ACC112 (cell line): ENCODE results near the gene BNIP5.

ENCODE experiments used
- H2AFZ ChIP-seq: fragments of 200-600 bp; sonication (generic); one replicate; pipeline ENCODE4 v1.6.0; 2017; ENCODE audit warnings: antibody characterized with exemption, low read length; ENCODE audit not compliant: unreplicated experiment
- H3K27ac ChIP-seq: fragments of 200-600 bp; sonication (generic); 2 replicates; pipeline ENCODE4 v1.5.1; 2014; ENCODE audit warnings: low read depth, mild to moderate bottlenecking, antibody characterized with exemption, low read length, moderate library complexity
- H3K27me3 ChIP-seq: fragments of 200-600 bp; sonication (generic); 2 replicates; pipeline ENCODE4 v1.6.1; 2014; ENCODE audit warnings: mild to moderate bottlenecking, antibody characterized with exemption, low read length, moderate library complexity, mixed read lengths; ENCODE audit not compliant: insufficient read depth
- H3K36me3 ChIP-seq: fragments of 200-600 bp; sonication (generic); 2 replicates; pipeline ENCODE4 v1.6.1; 2016; ENCODE audit warnings: mild to moderate bottlenecking, antibody characterized with exemption, low read length, moderate library complexity, mixed read lengths; ENCODE audit not compliant: insufficient read depth
- H3K4me1 ChIP-seq: fragments of 200-600 bp; sonication (generic); one replicate; pipeline ENCODE4 v1.6.1; 2016; ENCODE audit warnings: low read length, mixed read lengths; ENCODE audit not compliant: insufficient read depth, unreplicated experiment, control insufficient read depth
- H3K4me3 ChIP-seq: fragments of 200-600 bp; sonication (generic); 2 replicates; pipeline ENCODE4 v1.5.1; 2014; ENCODE audit warnings: mild to moderate bottlenecking, low read depth, low read length
- H3K79me2 ChIP-seq: fragments of 200-600 bp; sonication (generic); one replicate; pipeline ENCODE4 v1.6.0; 2016; ENCODE audit warnings: low read length; ENCODE audit not compliant: control insufficient read depth, unreplicated experiment, insufficient read depth

BNIP5 gene

GRCh38 chr6:36309203-36309602 is 27.5 kb downstream of the BNIP5 start:
- no peaks in the 10 kb centered on the region for H3K79me2 ChIP-seq
- H3K27ac ChIP-seq = no peak overlapping the region
- peaks cover 14% of the 10 kb centered on the region; the same call in 1 of the 2 replicates for H3K27me3 ChIP-seq
- H3K4me3 ChIP-seq = no peak overlapping the region
- no peaks in the 10 kb centered on the region for H3K36me3 ChIP-seq
- no peak overlapping the region for H2AFZ ChIP-seq
- no peaks in the 10 kb centered on the region for H3K4me1 ChIP-seq

GRCh38 chr6:36308514-36308913 is 28.2 kb downstream of the BNIP5 start:
- H3K27me3 ChIP-seq = peaks cover 14% of the 10 kb centered on the region; the same call in 1 of the 2 replicates
- no peak overlapping the region for H2AFZ ChIP-seq

GRCh38 chr6:36306375-36306774 is 30.3 kb downstream of the BNIP5 start:
- no peak overlapping the region for H3K4me3 ChIP-seq
- no peaks in the 10 kb centered on the region for H3K79me2 ChIP-seq
- H3K36me3 ChIP-seq = no peaks in the 10 kb centered on the region
- H3K27me3 ChIP-seq = peaks cover 13% of the 10 kb centered on the region; the same call in 1 of the 2 replicates
- no peak overlapping the region for H3K27ac ChIP-seq
- H3K4me1 ChIP-seq = peaks cover 8% of the 10 kb centered on the region
- no peak overlapping the region for H2AFZ ChIP-seq

More at GRCh38 chr6:36308514-36308913, 28.2 kb downstream of the BNIP5 start:
- H3K4me1 ChIP-seq = no peaks in the 10 kb centered on the region
- no peaks in the 10 kb centered on the region for H3K36me3 ChIP-seq
- no peak overlapping the region for H3K27ac ChIP-seq
- no peak overlapping the region for H3K4me3 ChIP-seq
- no peaks in the 10 kb centered on the region for H3K79me2 ChIP-seq

GRCh38 chr6:36305885-36306284 is 30.8 kb downstream of the BNIP5 start:
- no peaks in the 10 kb centered on the region for H3K36me3 ChIP-seq
- H3K4me1 ChIP-seq = peaks cover 10% of the 10 kb centered on the region
- H3K4me3 ChIP-seq = no peak overlapping the region
- peaks cover 8% of the 10 kb centered on the region; the same call in 1 of the 2 replicates for H3K27me3 ChIP-seq
- no peak overlapping the region for H2AFZ ChIP-seq
- H3K79me2 ChIP-seq = no peaks in the 10 kb centered on the region
- no peak overlapping the region for H3K27ac ChIP-seq

GRCh38 chr6:36302227-36302976 is 34.3 kb downstream of the BNIP5 start:
- H3K27me3 ChIP-seq = no peaks in the 10 kb centered on the region
- no peak overlapping the region for H2AFZ ChIP-seq
- H3K27ac ChIP-seq = no peak overlapping the region
- H3K4me1 ChIP-seq = peaks cover 10% of the 10 kb centered on the region
- H3K36me3 ChIP-seq = no peaks in the 10 kb centered on the region
- H3K4me3 ChIP-seq = no peak overlapping the region
- no peaks in the 10 kb centered on the region for H3K79me2 ChIP-seq

- no peaks in the 10 kb centered on the region for H3K79me2 ChIP-seq
- peaks cover 10% of the 10 kb centered on the region for H3K4me1 ChIP-seq
- H3K4me3 ChIP-seq = no peak overlapping the region
- no peaks in the 10 kb centered on the region for H3K27me3 ChIP-seq
- H3K36me3 ChIP-seq = no peaks in the 10 kb centered on the region
- no peak overlapping the region for H3K27ac ChIP-seq
- no peak overlapping the region for H2AFZ ChIP-seq
Observed at GRCh38 chr6:36301781-36302180, 34.9 kb downstream of the BNIP5 start.

GRCh38 chr6:36301085-36301658 is 35.5 kb downstream of the BNIP5 start:
- H3K27me3 ChIP-seq = no peaks in the 10 kb centered on the region
- no peak overlapping the region for H3K4me3 ChIP-seq
- H3K27ac ChIP-seq = no peak overlapping the region
- no peak overlapping the region for H2AFZ ChIP-seq
- no peaks in the 10 kb centered on the region for H3K36me3 ChIP-seq
- H3K79me2 ChIP-seq = no peaks in the 10 kb centered on the region
- peaks cover 10% of the 10 kb centered on the region for H3K4me1 ChIP-seq

- Histone ChIP-seq H3K4me1 (peaks cover 10% of the 10 kb centered on the region), H3K36me3 (no peaks in the 10 kb centered on the region), H2AFZ (no peak overlapping the region), H3K4me3 (no peak overlapping the region), H3K27ac (no peak overlapping the region), H3K27me3 (no peaks in the 10 kb centered on the region), H3K79me2 (no peaks in the 10 kb centered on the region)
Observed at GRCh38 chr6:36298027-36298426, 38.7 kb downstream of the BNIP5 start.

GRCh38 chr6:36297511-36297910 is 39.2 kb downstream of the BNIP5 start:
- Histone ChIP-seq H3K4me1 (peaks cover 10% of the 10 kb centered on the region), H3K4me3 (no peak overlapping the region), H3K27me3 (no peaks in the 10 kb centered on the region), H3K79me2 (no peaks in the 10 kb centered on the region), H3K27ac (no peak overlapping the region), H2AFZ (no peak overlapping the region), H3K36me3 (no peaks in the 10 kb centered on the region)

- H3K27ac ChIP-seq = no peak overlapping the region
- no peaks in the 10 kb centered on the region for H3K27me3 ChIP-seq
- H3K4me3 ChIP-seq = no peak overlapping the region
- no peaks in the 10 kb centered on the region for H3K36me3 ChIP-seq
- peaks cover 9% of the 10 kb centered on the region for H3K4me1 ChIP-seq
- no peak overlapping the region for H2AFZ ChIP-seq
- H3K79me2 ChIP-seq = no peaks in the 10 kb centered on the region
Observed at GRCh38 chr6:36297051-36297450, 39.6 kb downstream of the BNIP5 start.

- H3K79me2 ChIP-seq = no peaks in the 10 kb centered on the region
- no peaks in the 10 kb centered on the region for H3K36me3 ChIP-seq
- peaks cover 2% of the 10 kb centered on the region for H3K4me1 ChIP-seq
- H2AFZ ChIP-seq = no peak overlapping the region
- no peak overlapping the region for H3K27ac ChIP-seq
- no peaks in the 10 kb centered on the region for H3K27me3 ChIP-seq
- H3K4me3 ChIP-seq = no peak overlapping the region
Observed at GRCh38 chr6:36296240-36296639, 40.4 kb downstream of the BNIP5 start.
